Urinary bladder (tissue), 4 donors: ENCODE data around the gene SSNA1. TPM values are rescaled to one million over a fixed set of nuclear protein-coding genes. Genes with fewer than 3 reads are reported as not detected.

ENCODE experiments used
- DNase-seq: peaks from one replicate; pipeline ENCODE4 v3.0.0-alpha.2; 2015; ENCODE audit errors: extremely low spot score
- H3K27ac ChIP-seq: one replicate; pipeline ENCODE4 v1.5.1; 2013; ENCODE audit warnings: low read depth, mild to moderate bottlenecking, moderate library complexity
- H3K36me3 ChIP-seq: one replicate; pipeline ENCODE4 v1.6.1; 2013; ENCODE audit warnings: mild to moderate bottlenecking, moderate library complexity; ENCODE audit not compliant: insufficient read depth
- H3K4me1 ChIP-seq: one replicate; pipeline ENCODE4 v1.6.1; 2013; ENCODE audit warnings: mild to moderate bottlenecking, moderate library complexity; ENCODE audit not compliant: insufficient read depth
- H3K4me3 ChIP-seq: one replicate; pipeline ENCODE4 v1.5.1; 2013; ENCODE audit warnings: low read depth, low read length
- WGBS: extraction: QIAGEN DNeasy Blood & Tissue Kit; methylation state at CpG from one replicate; pipeline ENCODE4 v1.1.7; 2013; 5-methylcytosine and 5-hydroxymethylcytosine counted together
- polyA plus RNA-seq: library from polyadenylated mRNA; stranded (reverse); fragments of 200-250 nt; gene quantifications from one replicate; pipeline ENCODE4 v1.2.3, GENCODE V29; 2013
- total RNA-seq: library from RNA; depleted of rRNA; stranded (reverse); fragments of >200 nt; gene quantifications from one replicate; pipeline ENCODE4 v1.2.3, GENCODE V29; 2014
- donor health status: healthy with polysubstance abuse.
- donor health status: healthy.

SSNA1 gene
- total and polyA plus RNA-seq, 2 donors = 21.4 to 94.1 TPM

DNA sequence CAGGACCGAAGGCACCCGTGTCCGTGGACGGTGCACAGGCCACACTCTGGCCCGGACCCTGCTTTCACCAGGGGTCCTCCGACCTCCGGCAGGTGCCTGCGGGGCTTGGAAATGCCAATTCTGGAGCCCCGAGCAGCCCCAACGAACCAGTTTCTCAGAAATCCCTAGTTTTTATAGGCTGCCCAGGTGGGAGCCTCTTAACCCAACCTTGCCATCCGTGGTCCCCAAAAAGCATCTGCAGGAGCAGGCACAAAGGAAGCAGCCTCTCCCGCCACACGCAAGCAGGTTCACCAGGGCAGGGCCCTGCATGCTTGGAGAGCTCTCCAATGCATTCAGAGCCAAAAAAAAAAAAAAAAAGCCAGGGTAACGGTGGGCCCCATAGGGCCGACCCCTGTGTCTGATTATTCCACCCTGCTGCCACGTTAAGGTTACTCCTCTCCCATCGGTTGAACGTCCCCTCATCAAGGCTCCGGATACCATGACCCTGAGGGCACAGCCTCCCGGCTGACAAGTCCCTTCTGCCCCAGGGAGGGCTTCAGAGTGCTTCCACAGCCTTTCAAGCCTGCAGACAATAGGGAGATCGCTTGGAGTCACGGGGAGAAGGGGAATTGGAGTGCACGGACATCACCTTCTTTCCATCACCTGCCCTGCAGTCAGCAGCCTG is 12.9 kb downstream of the SSNA1 start:
- 18% methylated on average over 23 of the region's 23 CpGs for WGBS
- no peak for DNase-seq
- Histone ChIP-seq H3K27ac (peak overlapping the region; percentile 38), H3K36me3 (no peaks in the 10 kb centered on the region), H3K4me3 (peak overlapping the region; percentile 61), H3K4me1 (no peaks in the 10 kb centered on the region)

DNA sequence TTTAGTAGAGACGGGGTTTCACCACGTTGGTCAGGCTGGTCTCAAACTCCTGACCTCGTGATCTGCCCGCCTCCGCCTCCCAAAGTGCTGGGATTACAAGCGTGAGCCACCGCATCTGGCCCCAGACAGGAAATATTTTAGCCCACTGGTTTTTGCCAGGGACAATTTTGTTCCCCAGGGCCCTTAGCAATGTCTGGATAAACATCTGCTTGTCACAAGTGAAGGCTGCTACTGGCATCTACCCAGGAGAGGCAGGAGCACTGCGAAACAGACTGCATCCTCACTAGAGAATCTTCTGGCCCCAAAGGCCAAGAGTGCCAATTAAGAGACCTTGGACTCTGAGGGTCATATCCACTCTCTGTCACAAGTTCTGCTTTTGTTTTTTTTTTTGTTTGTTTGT is 14.5 kb downstream of the SSNA1 start:
- H3K4me1 ChIP-seq = no peaks in the 10 kb centered on the region
- no peak overlapping the region for H3K4me3 ChIP-seq
- H3K36me3 ChIP-seq = no peaks in the 10 kb centered on the region
- no peak overlapping the region for H3K27ac ChIP-seq
- 83% methylated on average over 8 of the region's 8 CpGs for WGBS
- DNase-seq = no peak

DNA sequence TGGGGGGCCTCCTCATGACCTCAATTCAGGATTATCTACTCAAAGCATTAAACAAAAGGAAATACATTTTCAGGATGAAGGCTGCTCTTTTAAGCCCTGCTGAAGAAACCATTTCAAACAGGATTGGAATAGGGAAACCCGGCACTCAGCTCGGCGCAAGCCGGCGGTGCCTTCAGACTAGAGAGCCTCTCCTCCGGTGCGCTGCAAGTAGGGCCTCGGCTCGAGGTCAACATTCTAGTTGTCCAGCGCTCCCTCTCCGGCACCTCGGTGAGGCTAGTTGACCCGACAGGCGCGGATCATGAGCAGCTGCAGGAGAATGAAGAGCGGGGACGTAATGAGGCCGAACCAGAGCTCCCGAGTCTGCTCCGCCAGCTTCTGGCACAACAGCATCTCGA is 16.3 kb downstream of the SSNA1 start:
- WGBS = 13% methylated on average over 21 of the region's 21 CpGs
- no peak for DNase-seq
- no peaks in the 10 kb centered on the region for H3K36me3 ChIP-seq
- no peak overlapping the region for H3K27ac ChIP-seq
- peak overlapping the region; percentile 92 for H3K4me3 ChIP-seq
- no peaks in the 10 kb centered on the region for H3K4me1 ChIP-seq

DNA sequence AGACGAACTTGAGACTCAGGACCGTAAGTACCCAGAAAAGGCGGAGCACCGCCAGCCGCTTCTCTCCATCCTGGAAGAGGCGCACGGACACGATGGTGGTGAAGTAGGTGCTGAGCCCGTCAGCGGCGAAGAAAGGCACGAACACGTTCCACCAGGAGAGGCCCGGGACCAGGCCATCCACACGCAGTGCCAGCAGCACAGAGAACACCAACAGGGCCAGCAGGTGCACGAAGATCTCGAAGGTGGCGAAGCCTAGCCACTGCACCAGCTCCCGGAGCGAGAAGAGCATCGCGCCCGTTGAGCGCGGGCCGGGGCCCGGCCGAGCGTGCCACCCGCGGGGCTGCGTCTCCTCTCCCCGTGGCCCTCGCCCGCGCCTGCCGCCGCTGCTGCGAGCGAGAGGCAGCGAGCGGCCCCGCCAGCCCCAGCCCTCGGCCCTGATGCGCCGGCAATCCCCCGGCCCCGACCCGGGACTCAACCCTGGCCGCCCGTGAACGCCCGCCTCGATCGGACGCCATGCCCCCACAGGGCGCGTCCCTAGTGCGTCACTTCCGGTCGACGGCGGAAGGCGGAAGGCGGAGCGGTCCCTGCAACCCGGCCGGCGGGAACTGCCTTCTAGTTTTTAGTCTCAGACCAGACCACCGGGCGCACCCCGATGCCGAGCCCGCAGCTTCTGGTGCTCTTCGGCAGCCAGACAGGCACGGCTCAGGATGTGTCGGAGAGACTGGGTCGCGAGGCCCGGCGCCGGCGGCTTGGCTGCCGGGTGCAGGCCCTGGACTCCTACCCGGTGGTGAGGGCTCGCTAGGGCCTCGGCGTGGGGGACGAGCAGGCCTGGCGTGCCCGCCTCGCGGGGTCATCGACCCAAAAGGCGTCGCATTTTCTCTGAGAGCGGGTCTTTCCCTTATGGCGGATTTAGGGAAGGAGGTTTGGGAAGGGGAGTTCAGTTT is 16.9 kb downstream of the SSNA1 start, which contains the start of the genes NDOR1 and TMEM203:
NDOR1 (plus strand) TSS at position 575 of the 944 bp plus-strand sequence; CDS start at position 653, 78 bp downstream.
TMEM203 (minus strand) TSS at position 523 of the 944 bp plus-strand sequence; CDS start at position 289, 234 bp downstream.
- Histone ChIP-seq H3K36me3 (no peaks in the 10 kb centered on the region), H3K4me1 (no peaks in the 10 kb centered on the region), H3K4me3 (peak within 1 kb of the TSS; percentile 92), H3K27ac (peak within 1 kb of the TSS; percentile 54)
- WGBS = under 1% methylated on average over 98 of the region's 98 CpGs
- peak; percentile 57 for DNase-seq

DNA sequence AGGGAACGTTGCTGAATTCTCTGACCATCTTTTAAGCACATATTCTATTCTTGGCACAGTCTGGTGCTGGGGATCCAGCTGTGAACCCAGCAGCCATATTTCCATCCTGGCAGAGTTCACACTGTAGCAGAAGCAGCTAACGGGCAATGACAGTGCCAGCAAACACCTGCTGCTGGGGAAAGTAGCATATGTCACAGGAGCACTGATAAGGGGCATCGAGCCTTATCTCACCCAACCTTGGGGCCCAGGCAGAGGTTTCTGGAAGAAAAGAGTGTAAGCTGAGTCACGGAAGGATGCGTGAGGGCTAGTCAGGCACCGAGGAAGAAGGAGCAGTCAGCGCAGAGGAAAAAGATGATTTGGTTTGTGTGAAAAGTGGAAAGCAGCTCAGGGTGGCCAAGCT is 18.1 kb downstream of the SSNA1 start:
- WGBS = 81% methylated on average over 7 of the region's 7 CpGs
- no peak for DNase-seq
- Histone ChIP-seq H3K4me1 (no peaks in the 10 kb centered on the region), H3K27ac (no peak overlapping the region), H3K4me3 (no peak overlapping the region), H3K36me3 (no peaks in the 10 kb centered on the region)

DNA sequence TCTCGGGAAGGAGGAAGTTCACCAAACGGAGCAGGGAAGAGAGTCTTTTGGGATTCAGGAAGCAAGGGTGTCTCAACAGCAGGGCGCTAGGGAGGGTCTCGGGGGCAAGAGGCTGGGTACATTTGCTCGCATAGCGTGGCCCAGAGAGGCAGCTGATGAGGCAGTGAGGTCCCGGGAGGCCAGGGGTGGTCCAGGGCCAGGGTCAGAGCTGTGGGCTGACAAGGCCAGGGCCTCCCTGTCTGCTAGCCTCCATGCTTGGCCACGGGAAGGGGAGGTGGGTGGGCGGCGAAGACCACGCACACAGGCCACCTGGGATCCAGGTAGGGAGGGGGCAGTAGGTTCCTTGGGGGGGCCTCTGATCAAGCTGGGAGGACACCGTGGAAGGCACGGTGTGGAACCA is 23.1 kb downstream of the SSNA1 start:
- H3K4me1 ChIP-seq = no peaks in the 10 kb centered on the region
- WGBS = 80% methylated on average over 13 of the region's 13 CpGs

DNA sequence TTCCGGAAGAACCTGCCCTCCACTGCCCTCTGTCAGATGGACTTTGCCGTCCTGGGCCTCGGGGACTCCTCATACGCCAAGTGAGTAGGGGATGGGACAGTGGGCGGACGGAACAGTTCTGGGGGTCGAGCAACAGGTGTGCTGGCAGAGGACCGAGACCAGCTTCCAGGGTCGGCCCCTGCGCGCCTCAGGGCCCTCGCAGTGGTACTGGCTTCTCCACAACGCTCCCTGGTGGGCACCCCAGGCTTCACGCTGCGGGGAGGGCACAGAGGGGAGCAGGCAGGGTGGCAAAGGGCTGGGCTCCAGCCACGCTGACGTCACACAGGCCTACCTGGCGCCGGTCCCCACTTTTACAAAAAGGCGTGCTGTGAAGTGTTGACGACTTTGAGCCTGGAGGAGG is 24.0 kb downstream of the SSNA1 start:
- DNase-seq = no peak
- no peaks in the 10 kb centered on the region for H3K4me1 ChIP-seq
- H3K36me3 ChIP-seq = no peaks in the 10 kb centered on the region
- no peak overlapping the region for H3K4me3 ChIP-seq
- H3K27ac ChIP-seq = no peak overlapping the region
- 81% methylated on average over 21 of the region's 21 CpGs for WGBS

More for the DNA sequence above, 23.1 kb downstream of the SSNA1 start:
- DNase-seq = no peak
- Histone ChIP-seq H3K4me3 (no peak overlapping the region), H3K36me3 (no peaks in the 10 kb centered on the region), H3K27ac (no peak overlapping the region)

DNA sequence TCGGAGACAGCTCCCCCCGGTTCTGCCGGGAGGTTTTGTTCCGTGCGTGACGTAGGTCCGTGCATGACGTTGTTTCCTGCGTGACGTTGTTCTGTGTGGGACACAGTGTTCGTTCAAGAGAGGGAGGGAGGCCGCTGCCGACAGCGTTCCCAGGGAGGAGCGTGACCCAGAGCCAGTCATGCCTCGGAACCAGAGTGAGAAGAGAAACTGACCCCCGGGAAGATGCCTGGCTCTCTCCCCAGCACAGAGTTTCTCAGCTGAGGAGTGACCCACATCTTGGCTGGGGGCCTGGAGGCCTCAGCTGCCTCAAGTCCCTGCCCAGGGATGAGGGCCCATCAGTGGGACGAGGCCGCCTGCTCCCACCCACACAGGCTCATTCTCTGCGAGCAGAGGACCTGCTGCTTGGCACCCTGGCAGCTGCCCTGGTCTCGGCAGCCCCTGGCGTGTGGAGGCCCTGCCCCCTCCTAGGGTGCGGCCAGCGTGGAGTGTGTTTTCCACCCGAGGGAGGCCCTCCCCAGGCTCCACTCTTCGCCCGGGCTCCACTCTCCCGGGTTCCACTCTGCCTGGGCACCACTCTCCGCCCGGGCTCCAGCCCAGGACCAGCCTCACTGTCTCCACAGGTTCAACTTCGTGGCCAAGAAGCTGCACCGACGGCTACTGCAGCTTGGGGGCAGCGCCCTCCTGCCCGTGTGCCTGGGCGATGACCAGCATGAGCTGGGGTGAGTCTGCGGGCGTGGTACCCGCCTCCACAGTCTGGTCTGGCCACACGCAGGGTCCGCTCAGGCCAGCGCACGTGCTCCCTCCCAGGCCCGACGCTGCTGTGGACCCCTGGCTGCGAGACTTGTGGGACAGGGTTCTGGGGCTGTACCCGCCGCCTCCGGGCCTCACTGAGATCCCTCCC is 24.9 kb downstream of the SSNA1 start:
- WGBS = 90% methylated on average over 49 of the region's 49 CpGs
- H3K4me1 ChIP-seq = no peaks in the 10 kb centered on the region

DNA sequence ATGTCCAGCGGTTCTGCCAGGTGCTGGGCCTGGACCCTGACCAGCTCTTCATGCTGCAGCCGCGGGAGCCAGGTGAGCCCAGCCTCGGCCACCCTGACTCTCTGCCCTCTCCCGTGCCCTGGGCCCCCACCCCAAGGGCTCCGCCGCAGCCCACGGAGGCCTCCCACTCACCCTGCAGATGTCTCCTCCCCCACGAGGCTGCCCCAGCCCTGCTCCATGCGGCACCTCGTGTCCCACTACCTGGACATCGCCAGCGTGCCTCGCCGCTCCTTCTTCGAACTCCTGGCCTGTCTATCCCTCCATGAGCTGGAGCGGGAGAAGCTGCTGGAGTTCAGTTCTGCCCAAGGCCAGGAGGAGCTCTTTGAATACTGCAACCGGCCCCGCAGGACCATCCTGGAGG is 26.1 kb downstream of the SSNA1 start:
- WGBS = 93% methylated on average over 19 of the region's 19 CpGs
- H3K27ac ChIP-seq = no peak overlapping the region
- H3K36me3 ChIP-seq = no peaks in the 10 kb centered on the region
- H3K4me3 ChIP-seq = no peak overlapping the region
- no peaks in the 10 kb centered on the region for H3K4me1 ChIP-seq
- no peak for DNase-seq

More for the DNA sequence above, 24.9 kb downstream of the SSNA1 start:
- no peak for DNase-seq
- Histone ChIP-seq H3K36me3 (no peaks in the 10 kb centered on the region), H3K4me3 (no peak overlapping the region), H3K27ac (no peak overlapping the region)

DNA sequence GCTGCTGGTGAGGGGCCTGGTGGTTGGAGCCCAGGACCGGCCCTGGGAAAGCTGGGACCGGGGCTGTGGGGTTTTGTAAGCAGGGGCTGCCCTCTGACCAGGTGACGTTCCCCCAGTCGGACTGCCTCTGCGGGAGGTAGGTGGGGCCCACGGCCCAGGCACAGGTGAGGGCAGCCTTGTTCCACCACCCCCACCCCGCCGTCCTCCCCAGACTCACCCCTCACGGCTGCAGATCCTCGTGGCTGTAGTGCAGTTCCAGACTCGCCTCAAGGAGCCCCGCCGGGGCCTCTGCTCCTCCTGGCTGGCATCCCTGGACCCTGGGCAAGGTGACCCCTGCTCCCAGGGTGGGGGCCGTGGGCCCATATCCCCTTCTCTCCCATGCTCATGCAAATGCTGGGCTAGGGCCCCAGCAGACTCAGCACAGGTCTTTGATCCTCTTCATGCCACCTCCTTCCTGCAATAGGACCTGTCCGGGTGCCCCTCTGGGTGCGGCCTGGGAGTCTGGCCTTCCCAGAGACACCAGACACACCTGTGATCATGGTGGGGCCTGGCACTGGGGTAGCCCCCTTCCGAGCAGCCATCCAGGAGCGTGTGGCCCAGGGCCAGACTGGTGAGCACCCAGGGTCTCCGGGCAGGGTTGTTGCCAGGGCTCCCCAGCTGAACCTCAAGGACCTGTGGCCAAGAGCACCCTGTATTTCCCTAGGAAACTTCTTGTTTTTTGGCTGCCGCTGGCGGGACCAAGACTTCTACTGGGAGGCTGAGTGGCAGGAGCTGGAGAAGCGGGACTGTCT is 26.9 kb downstream of the SSNA1 start:
- no peak for DNase-seq
- 91% methylated on average over 22 of the region's 22 CpGs for WGBS
- no peaks in the 10 kb centered on the region for H3K36me3 ChIP-seq
- no peak overlapping the region for H3K4me3 ChIP-seq
- H3K27ac ChIP-seq = no peak overlapping the region
- H3K4me1 ChIP-seq = no peaks in the 10 kb centered on the region

DNA sequence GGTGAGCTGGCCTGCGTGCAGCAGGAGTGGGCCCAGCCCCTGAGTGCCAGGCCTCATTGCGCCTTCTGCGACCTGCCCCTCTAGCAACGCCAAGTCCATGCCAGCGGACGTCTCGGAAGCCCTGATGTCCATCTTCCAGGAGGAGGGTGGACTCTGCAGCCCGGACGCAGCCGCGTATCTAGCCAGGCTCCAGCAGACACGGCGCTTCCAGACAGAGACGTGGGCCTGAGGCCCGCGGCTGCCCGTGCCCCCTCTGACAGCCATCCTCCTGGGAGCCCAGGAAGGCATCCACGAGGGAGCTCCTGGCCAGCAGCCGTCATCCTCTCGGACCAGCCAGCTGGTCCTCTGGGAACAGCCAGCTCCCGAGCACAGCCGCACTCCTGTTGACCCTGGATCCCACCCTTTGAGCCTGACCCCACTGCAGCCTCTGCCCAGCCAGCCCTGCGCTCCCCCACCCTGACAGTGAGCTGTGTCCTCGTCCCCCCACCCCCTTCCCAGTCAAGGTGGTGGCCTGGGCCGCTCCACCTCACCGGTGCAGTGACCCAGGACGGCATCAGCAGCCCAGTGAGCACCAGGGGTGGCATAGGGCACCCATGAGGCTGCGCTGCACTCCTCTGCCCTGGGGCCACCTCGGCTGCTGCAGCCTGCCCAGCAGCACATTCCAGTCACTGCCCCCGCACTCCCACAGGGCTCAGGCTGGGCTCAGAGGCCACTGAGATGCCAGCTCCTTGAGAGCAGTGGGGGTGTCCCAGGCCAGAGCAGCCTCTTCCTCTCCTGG is 27.9 kb downstream of the SSNA1 start:
- DNase-seq = no peak
- Histone ChIP-seq H3K4me1 (no peaks in the 10 kb centered on the region), H3K36me3 (no peaks in the 10 kb centered on the region), H3K27ac (no peak overlapping the region), H3K4me3 (no peak overlapping the region)
- 93% methylated on average over 30 of the region's 30 CpGs for WGBS
